OCI-LY3 (cell line): Measurements from ENCODE around the gene RBM10.

Experiments used
- CTCF ChIP-seq: fragments of 200-600, 300-600 bp; sonication (generic); IDR thresholded peaks from 2 replicates; pipeline ENCODE4 v1.5.1; 2014; ENCODE audit warnings: antibody characterized with exemption, low read length, low read depth
- EZH2phosphoT487 ChIP-seq: fragments of 200-600 bp; shearing (Covaris generic); IDR thresholded peaks from 2 replicates; pipeline ENCODE4 v1.6.1; 2018; ENCODE audit warnings: antibody characterized with exemption, mixed run types, low read depth

DNA sequence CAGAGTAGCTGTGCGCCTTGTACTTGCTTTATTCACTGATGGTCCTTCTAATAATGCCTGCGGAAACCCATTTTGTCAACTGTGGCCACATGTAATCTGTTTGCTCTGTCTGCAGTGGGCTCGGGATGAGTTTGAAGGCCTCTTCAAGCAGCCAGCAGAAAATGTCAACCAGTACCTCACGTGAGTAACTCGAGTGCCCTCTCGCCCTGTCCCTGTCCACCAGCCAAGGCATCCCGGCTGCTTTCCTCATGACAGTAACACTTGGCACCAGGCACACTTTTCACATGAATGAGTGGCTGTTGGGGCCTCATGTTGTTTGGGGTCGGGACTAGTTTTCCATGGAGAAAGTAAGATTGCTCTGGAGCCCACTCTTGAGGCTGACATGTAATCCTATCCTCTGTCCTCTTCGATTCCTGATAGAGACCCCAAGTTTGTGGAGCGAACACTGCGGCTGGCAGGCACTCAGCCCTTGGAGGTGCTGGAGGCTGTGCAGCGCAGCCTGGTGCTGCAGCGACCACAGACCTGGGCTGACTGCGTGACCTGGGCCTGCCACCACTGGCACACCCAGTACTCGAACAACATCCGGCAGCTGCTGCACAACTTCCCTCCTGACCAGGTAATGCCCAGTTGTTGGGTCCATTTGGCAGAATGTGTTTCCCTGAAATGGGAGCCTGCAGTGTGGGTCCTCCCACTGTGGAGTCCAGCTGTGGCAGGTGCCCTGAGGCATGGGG is 64.7 kb downstream of the RBM10 start:
- TF ChIP-seq CTCF (no peak), EZH2phosphoT487 (no peak)
